Lung (tissue), 12 donors: ENCODE data around the gene SHC3. TPM values are rescaled to one million over a fixed set of nuclear protein-coding genes. Genes with fewer than 3 reads are reported as not detected.

Experiments used
- ATAC-seq: fragments of 200-7000 bp; cut with Tn5 transposase; one replicate; pipeline ENCODE4 v1.9.1; 2020; ENCODE audit warnings: moderate number of reproducible peaks; ENCODE audit not compliant: insufficient read depth, low FRiP score
- DNase-seq, 3 donors: peaks; one replicate each; pipeline ENCODE4 v3.0.0-alpha.2; 2013 to 2017
- H3K27ac ChIP-seq, 2 donors: one replicate each; pipeline ENCODE4 v1.5.1; 2013; ENCODE audit warnings: mild to moderate bottlenecking in 2 of 2, moderate library complexity in 2 of 2, control low read depth in 1 of 2, inconsistent platforms in 1 of 2, low read depth in 1 of 2, low read length in 1 of 2
- H3K27me3 ChIP-seq, 3 donors: one replicate each; pipeline ENCODE4 v1.5.1; 2013; ENCODE audit warnings: low read length in 2 of 3; ENCODE audit not compliant: control insufficient read depth in 3 of 3, insufficient read depth in 3 of 3
- H3K36me3 ChIP-seq, 4 donors: one replicate each; pipeline ENCODE4 v1.5.1; 2013; ENCODE audit warnings: low read length in 4 of 4, mild to moderate bottlenecking in 1 of 4, moderate library complexity in 1 of 4; ENCODE audit not compliant: control insufficient read depth in 4 of 4, insufficient read depth in 4 of 4
- H3K4me1 ChIP-seq, 5 donors: one replicate each; pipeline ENCODE4 v1.5.1; 2013; ENCODE audit warnings: low read length in 5 of 5, mild to moderate bottlenecking in 2 of 5, moderate library complexity in 1 of 5; ENCODE audit not compliant: control insufficient read depth in 5 of 5, insufficient read depth in 5 of 5
- H3K4me3 ChIP-seq: one replicate; pipeline ENCODE4 v1.5.1; 2013; ENCODE audit warnings: mild to moderate bottlenecking, control low read depth, moderate library complexity
- H3K9ac ChIP-seq, 2 donors: one replicate each; pipeline ENCODE4 v1.5.1; 2013; ENCODE audit warnings: low read length in 2 of 2, control low read depth in 1 of 2; ENCODE audit not compliant: insufficient read depth in 1 of 2
- H3K9me3 ChIP-seq, 4 donors: one replicate each; pipeline ENCODE4 v1.5.1; 2013; ENCODE audit warnings: low read length in 3 of 4, mild to moderate bottlenecking in 1 of 4, moderate library complexity in 1 of 4; ENCODE audit not compliant: control insufficient read depth in 4 of 4, insufficient read depth in 3 of 4
- CTCF ChIP-seq: IDR thresholded peaks from 2 replicates; pipeline ENCODE4 v1.5.1; 2012; ENCODE audit warnings: mild to moderate bottlenecking; ENCODE audit errors: control extremely low read depth, extremely low read depth
- WGBS, 2 donors: extraction: QIAGEN DNeasy Blood & Tissue Kit; methylation state at CpG; one replicate each; pipeline ENCODE4 v1.1.7; 2013; 5-methylcytosine and 5-hydroxymethylcytosine counted together
- polyA plus RNA-seq, 2 donors: library from polyadenylated mRNA; stranded (reverse); fragments of 200-250 nt; gene quantifications; one replicate each; pipeline ENCODE4 v1.2.1, GENCODE V29; 2013
- total RNA-seq, 2 donors: library from RNA; depleted of rRNA in 1 of 2; stranded (reverse); fragments of >200 nt in 1 of 2; gene quantifications; one replicate each; pipeline ENCODE4 v1.2.1, GENCODE V29; 2014 to 2021
- donor health status: control.
- donor health status: control.
- donor health status: Bipolar disorder and iron deficiency.
- donor health status: healthy.
- donor health status: DM: yes; HTN: yes; CAD: no.

SHC3 gene
- total and polyA plus RNA-seq, 4 donors: 1.8 to 19.2 (median 4.0) TPM

GRCh38 chr9:89005323-89005722 lies 173.3 kb downstream of the SHC3 start:
- H3K36me3 ChIP-seq: peaks cover 0 to 59% (median 25%) of the 10 kb centered on the region in 4 donors
- no peaks in the 10 kb centered on the region for H3K9me3 ChIP-seq
- 88 to 93% methylated on average over 9 of the region's 9 CpGs for WGBS, 2 donors
- no peak overlapping the region for H3K4me3 ChIP-seq
- no peak overlapping the region for H3K9ac ChIP-seq
- H3K27me3 ChIP-seq: no peaks in the 10 kb centered on the region
- peaks cover 0 to 34% (median 8%) of the 10 kb centered on the region in 5 donors for H3K4me1 ChIP-seq
- DNase-seq (no peak), ATAC-seq (no peak)
- no peak overlapping the region for H3K27ac ChIP-seq
- no peak for TF ChIP-seq CTCF

GRCh38 chr9:89002987-89003386 lies 175.6 kb downstream of the SHC3 start:
- no peak for TF ChIP-seq CTCF
- Histone ChIP-seq H3K27ac (no peak overlapping the region), H3K4me3 (no peak overlapping the region), H3K27me3 (no peaks in the 10 kb centered on the region), H3K4me1 (peaks cover 2 to 53% (median 17%) of the 10 kb centered on the region in 5 donors), H3K9ac (no peak overlapping the region), H3K36me3 (peaks cover 0 to 66% (median 30%) of the 10 kb centered on the region in 4 donors), H3K9me3 (no peaks in the 10 kb centered on the region)
- DNase-seq (no peak), ATAC-seq (no peak)
- WGBS, 2 donors: 73 to 77% methylated on average over 6 of the region's 6 CpGs

GRCh38 chr9:89001917-89002540 lies 176.6 kb downstream of the SHC3 start:
- WGBS, 2 donors: 93 to 96% methylated on average over 27 of the region's 27 CpGs
- H3K27ac ChIP-seq: no peak overlapping the region
- peaks cover 0 to 70% (median 30%) of the 10 kb centered on the region in 4 donors for H3K36me3 ChIP-seq
- DNase-seq: peak in 1 of 3 donors; percentile 6
- H3K9ac ChIP-seq: no peak overlapping the region
- no peaks in the 10 kb centered on the region for H3K27me3 ChIP-seq
- H3K4me1 ChIP-seq: peaks cover 2 to 62% (median 17%) of the 10 kb centered on the region in 5 donors
- TF ChIP-seq CTCF: no peak
- H3K9me3 ChIP-seq: no peaks in the 10 kb centered on the region
- H3K4me3 ChIP-seq: no peak overlapping the region
- no peak for ATAC-seq
